Measurements from ENCODE around the gene EIF2S1. TPM values are rescaled to one million over a fixed set of nuclear protein-coding genes. Genes with fewer than 3 reads are reported as not detected.

EIF2S1 gene
- total RNA-seq, 1 experiment from 2014 or later: 415 TPM

GRCh38 chr14:67421356-67422224, 61.5 kb downstream of the EIF2S1 start:
- POLR2A ChIA-PET (ENCODE audit: unreplicated experiment): no interaction called here
- DNase-seq (no peak), ATAC-seq (no peak)
- Histone ChIP-seq H4K20me1 (ENCODE audit: low read length) (no peaks in the 10 kb centered on the region), H3F3A (ENCODE audit: low read length, unreplicated experiment) (no peaks in the 10 kb centered on the region), H3K27ac (ENCODE audit: low read length) (no peak overlapping the region), H2AFZ (ENCODE audit: low read length) (no peak overlapping the region), H3K9me2 (replicated peaks; ENCODE audit: low read length) (no peaks in the 10 kb centered on the region), H3K79me2 (ENCODE audit: low read length) (no peaks in the 10 kb centered on the region), H3K9ac (ENCODE audit: low read length) (no peak overlapping the region), H3K4me3 (ENCODE audit: low read length) (no peak overlapping the region), H3K4me2 (ENCODE audit: low read length) (no peak overlapping the region), H3K4me1 (ENCODE audit: insufficient read depth, low read length) (peaks cover 23% of the 10 kb centered on the region), H3K27me3 (ENCODE audit: low read length) (no peaks in the 10 kb centered on the region), H3K9me3 (ENCODE audit: low read length) (no peaks in the 10 kb centered on the region), H3K36me3 (ENCODE audit: low read depth, low read length) (no peaks in the 10 kb centered on the region)
- no TSS peak for BruUV-seq (replicated peaks)
- intact Hi-C loops (cut with micrococcal nuclease): no loop called here
- CTCF ChIA-PET: interaction anchor here (0.5 kb wide), 1 partner anchor 79 kb away, joined by 4 read pairs; no protein-coding TSS in a partner anchor
- no peak for TF ChIP-seq EZH2phosphoT487 (IDR thresholded peaks at IDR 0.05; ENCODE audit: borderline replicate concordance, low read length)
- TF ChIP-seq CTCF (conservative IDR thresholded peaks at IDR 0.05; ENCODE audit: low read depth, low read length): no peak
- no peak for TF ChIP-seq EZH2 (IDR thresholded peaks at IDR 0.05; ENCODE audit: low read length, unreplicated experiment)

- ATAC-seq: no peak
- no peaks in the 10 kb centered on the region for H3K36me3 ChIP-seq (ENCODE audit: low read depth, low read length)
- intact Hi-C loops (cut with micrococcal nuclease): no loop called here
- H3K27ac ChIP-seq (ENCODE audit: low read length): no peak overlapping the region
- H3K9ac ChIP-seq (ENCODE audit: low read length): no peak overlapping the region
- no peaks in the 10 kb centered on the region for H3K9me3 ChIP-seq (ENCODE audit: low read length)
- no peak overlapping the region for H3K4me2 ChIP-seq (ENCODE audit: low read length)
- ChIA-PET CTCF (interaction anchor here (0.9 kb wide), 1 partner anchor 148 kb away, joined by 4 read pairs; no protein-coding TSS in a partner anchor), POLR2A (ENCODE audit: unreplicated experiment) (interaction anchor here (0.6 kb wide), 1 partner anchor 98 kb away, joined by 18 read pairs; no protein-coding TSS in a partner anchor)
- BruUV-seq (replicated peaks): no TSS peak
- H4K20me1 ChIP-seq (ENCODE audit: low read length): no peaks in the 10 kb centered on the region
- no peaks in the 10 kb centered on the region for H3K9me2 ChIP-seq (replicated peaks; ENCODE audit: low read length)
- H3K4me3 ChIP-seq (ENCODE audit: low read length): no peak overlapping the region
- no peaks in the 10 kb centered on the region for H3K79me2 ChIP-seq (ENCODE audit: low read length)
- DNase-seq: no peak
- TF ChIP-seq EZH2 (IDR thresholded peaks at IDR 0.05; ENCODE audit: low read length, unreplicated experiment) (no peak), EZH2phosphoT487 (IDR thresholded peaks at IDR 0.05; ENCODE audit: borderline replicate concordance, low read length) (no peak), CTCF (conservative IDR thresholded peaks at IDR 0.05; ENCODE audit: low read depth, low read length) (no peak)
- no peaks in the 10 kb centered on the region for H3K27me3 ChIP-seq (ENCODE audit: low read length)
- H3K4me1 ChIP-seq (ENCODE audit: insufficient read depth, low read length): peaks cover 19% of the 10 kb centered on the region
- no peaks in the 10 kb centered on the region for H3F3A ChIP-seq (ENCODE audit: low read length, unreplicated experiment)
- no peak overlapping the region for H2AFZ ChIP-seq (ENCODE audit: low read length)
Observed at GRCh38 chr14:67423424-67423823, 63.3 kb downstream of the EIF2S1 start.

- Histone ChIP-seq H3K9me3 (ENCODE audit: low read length) (no peaks in the 10 kb centered on the region), H3K4me2 (ENCODE audit: low read length) (no peak overlapping the region), H3K36me3 (ENCODE audit: low read depth, low read length) (no peaks in the 10 kb centered on the region), H3K27me3 (ENCODE audit: low read length) (no peaks in the 10 kb centered on the region), H3K79me2 (ENCODE audit: low read length) (no peaks in the 10 kb centered on the region), H3K9me2 (replicated peaks; ENCODE audit: low read length) (no peaks in the 10 kb centered on the region), H3F3A (ENCODE audit: low read length, unreplicated experiment) (no peaks in the 10 kb centered on the region), H3K9ac (ENCODE audit: low read length) (no peak overlapping the region), H3K4me1 (ENCODE audit: insufficient read depth, low read length) (peaks cover 13% of the 10 kb centered on the region), H4K20me1 (ENCODE audit: low read length) (no peaks in the 10 kb centered on the region), H3K4me3 (ENCODE audit: low read length) (no peak overlapping the region), H3K27ac (ENCODE audit: low read length) (no peak overlapping the region), H2AFZ (ENCODE audit: low read length) (no peak overlapping the region)
- intact Hi-C loops (cut with micrococcal nuclease): no loop called here
- BruUV-seq (replicated peaks): no TSS peak
- no peak for TF ChIP-seq CTCF (conservative IDR thresholded peaks at IDR 0.05; ENCODE audit: low read depth, low read length)
- POLR2A ChIA-PET (ENCODE audit: unreplicated experiment): no interaction called here
- ATAC-seq: no peak
- no peak for DNase-seq
- CTCF ChIA-PET: interaction anchor here (0.9 kb wide), 1 partner anchor 147 kb away, joined by 4 read pairs; no protein-coding TSS in a partner anchor
Observed at GRCh38 chr14:67424539-67424938, 64.4 kb downstream of the EIF2S1 start.
